ENCODE data around the gene STX3.
A peak's percentile ranks its signal among the peaks of the same experiment; 100 is the strongest.

The STX3 gene

GRCh38 chr11:59801160-59801706 is 46.1 kb downstream of the STX3 start:
- DNase-seq (ENCODE audit: low read depth in 1 of 2, low spot score in 1 of 2), result no peak
- H3K27ac ChIP-seq (replicated peaks), result no peak overlapping the region
- H3K27me3 ChIP-seq (ENCODE audit: insufficient read depth, poor library complexity, severe bottlenecking), result no peaks in the 10 kb centered on the region
- no peak overlapping the region for H3K4me3 ChIP-seq (replicated peaks; ENCODE audit: insufficient read depth, low read length)
- TF ChIP-seq POLR2AphosphoS5 (IDR thresholded peaks at IDR 0.05; ENCODE audit: low read depth), result no peak
- TF ChIP-seq, protein P1, sequence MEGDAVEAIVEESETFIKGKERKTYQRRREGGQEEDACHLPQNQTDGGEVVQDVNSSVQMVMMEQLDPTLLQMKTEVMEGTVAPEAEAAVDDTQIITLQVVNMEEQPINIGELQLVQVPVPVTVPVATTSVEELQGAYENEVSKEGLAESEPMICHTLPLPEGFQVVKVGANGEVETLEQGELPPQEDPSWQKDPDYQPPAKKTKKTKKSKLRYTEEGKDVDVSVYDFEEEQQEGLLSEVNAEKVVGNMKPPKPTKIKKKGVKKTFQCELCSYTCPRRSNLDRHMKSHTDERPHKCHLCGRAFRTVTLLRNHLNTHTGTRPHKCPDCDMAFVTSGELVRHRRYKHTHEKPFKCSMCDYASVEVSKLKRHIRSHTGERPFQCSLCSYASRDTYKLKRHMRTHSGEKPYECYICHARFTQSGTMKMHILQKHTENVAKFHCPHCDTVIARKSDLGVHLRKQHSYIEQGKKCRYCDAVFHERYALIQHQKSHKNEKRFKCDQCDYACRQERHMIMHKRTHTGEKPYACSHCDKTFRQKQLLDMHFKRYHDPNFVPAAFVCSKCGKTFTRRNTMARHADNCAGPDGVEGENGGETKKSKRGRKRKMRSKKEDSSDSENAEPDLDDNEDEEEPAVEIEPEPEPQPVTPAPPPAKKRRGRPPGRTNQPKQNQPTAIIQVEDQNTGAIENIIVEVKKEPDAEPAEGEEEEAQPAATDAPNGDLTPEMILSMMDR (IDR thresholded peaks at IDR 0.05; ENCODE audit: insufficient read depth, low read length), result no peak

DNA sequence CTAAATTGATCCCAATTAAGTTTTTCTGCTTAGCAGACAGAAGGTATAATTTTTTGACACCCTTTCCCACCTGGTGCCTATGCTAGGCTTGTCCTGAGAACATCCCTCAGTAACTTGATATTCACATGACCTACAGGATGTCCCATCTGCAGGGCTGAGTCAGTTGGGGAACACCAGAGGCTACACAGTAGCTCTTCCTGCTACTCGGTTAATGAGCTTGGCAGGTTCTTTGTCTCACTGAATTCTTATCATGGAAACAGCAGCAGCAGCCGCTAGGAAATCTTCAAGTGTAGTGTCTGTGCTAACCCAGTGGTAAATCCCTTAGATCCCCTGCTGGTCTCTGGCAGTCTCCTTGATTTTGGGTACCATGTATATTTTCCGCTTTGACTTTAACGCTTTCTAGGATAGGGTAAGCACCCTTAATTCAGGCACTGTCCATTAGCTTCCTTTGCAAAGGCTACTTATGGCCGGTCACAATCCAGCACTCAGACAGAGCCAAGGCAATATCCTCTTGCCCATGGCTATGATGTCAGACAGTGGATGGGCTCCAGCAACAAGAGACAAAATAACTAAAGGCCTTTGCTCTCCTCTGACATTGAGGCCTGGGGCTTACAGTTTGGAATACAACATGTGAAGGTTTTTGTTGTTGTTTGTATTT is 46.9 kb downstream of the STX3 start:
- TF ChIP-seq, protein P1 (IDR thresholded peaks at IDR 0.05; ENCODE audit: insufficient read depth, low read length), result no peak
- TF ChIP-seq SPI1 (IDR thresholded peaks at IDR 0.05; ENCODE audit: borderline replicate concordance, low read depth) (no peak), POLR2AphosphoS5 (IDR thresholded peaks at IDR 0.05; ENCODE audit: low read depth) (no peak), GABPA (IDR thresholded peaks at IDR 0.05; ENCODE audit: low read depth) (no peak)
- TF ChIP-seq, protein P2, sequence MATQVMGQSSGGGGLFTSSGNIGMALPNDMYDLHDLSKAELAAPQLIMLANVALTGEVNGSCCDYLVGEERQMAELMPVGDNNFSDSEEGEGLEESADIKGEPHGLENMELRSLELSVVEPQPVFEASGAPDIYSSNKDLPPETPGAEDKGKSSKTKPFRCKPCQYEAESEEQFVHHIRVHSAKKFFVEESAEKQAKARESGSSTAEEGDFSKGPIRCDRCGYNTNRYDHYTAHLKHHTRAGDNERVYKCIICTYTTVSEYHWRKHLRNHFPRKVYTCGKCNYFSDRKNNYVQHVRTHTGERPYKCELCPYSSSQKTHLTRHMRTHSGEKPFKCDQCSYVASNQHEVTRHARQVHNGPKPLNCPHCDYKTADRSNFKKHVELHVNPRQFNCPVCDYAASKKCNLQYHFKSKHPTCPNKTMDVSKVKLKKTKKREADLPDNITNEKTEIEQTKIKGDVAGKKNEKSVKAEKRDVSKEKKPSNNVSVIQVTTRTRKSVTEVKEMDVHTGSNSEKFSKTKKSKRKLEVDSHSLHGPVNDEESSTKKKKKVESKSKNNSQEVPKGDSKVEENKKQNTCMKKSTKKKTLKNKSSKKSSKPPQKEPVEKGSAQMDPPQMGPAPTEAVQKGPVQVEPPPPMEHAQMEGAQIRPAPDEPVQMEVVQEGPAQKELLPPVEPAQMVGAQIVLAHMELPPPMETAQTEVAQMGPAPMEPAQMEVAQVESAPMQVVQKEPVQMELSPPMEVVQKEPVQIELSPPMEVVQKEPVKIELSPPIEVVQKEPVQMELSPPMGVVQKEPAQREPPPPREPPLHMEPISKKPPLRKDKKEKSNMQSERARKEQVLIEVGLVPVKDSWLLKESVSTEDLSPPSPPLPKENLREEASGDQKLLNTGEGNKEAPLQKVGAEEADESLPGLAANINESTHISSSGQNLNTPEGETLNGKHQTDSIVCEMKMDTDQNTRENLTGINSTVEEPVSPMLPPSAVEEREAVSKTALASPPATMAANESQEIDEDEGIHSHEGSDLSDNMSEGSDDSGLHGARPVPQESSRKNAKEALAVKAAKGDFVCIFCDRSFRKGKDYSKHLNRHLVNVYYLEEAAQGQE (IDR thresholded peaks at IDR 0.05; ENCODE audit: insufficient replicate concordance, low read depth), result no peak

GRCh38 chr11:59802639-59803176 is 47.5 kb downstream of the STX3 start:
- no peaks in the 10 kb centered on the region for H3K27me3 ChIP-seq (ENCODE audit: insufficient read depth, poor library complexity, severe bottlenecking)
- TF ChIP-seq, protein P1 (IDR thresholded peaks at IDR 0.05; ENCODE audit: insufficient read depth, low read length), result peak; percentile 23
- TF ChIP-seq GABPA (IDR thresholded peaks at IDR 0.05; ENCODE audit: low read depth), result no peak
- peak; percentile 45 to 64 for DNase-seq (ENCODE audit: low read depth in 1 of 2, low spot score in 1 of 2)

More for the DNA sequence above, 46.9 kb downstream of the STX3 start:
- H3K27me3 ChIP-seq (ENCODE audit: insufficient read depth, poor library complexity, severe bottlenecking), result no peaks in the 10 kb centered on the region
- H3K4me3 ChIP-seq (replicated peaks; ENCODE audit: insufficient read depth, low read length), result no peak overlapping the region
- H3K27ac ChIP-seq (replicated peaks), result no peak overlapping the region
- DNase-seq (ENCODE audit: low read depth in 1 of 2, low spot score in 1 of 2), result no peak

GRCh38 chr11:59804061-59804460 is 48.9 kb downstream of the STX3 start:
- no peaks in the 10 kb centered on the region for H3K27me3 ChIP-seq (ENCODE audit: insufficient read depth, poor library complexity, severe bottlenecking)
- H3K4me3 ChIP-seq (replicated peaks; ENCODE audit: insufficient read depth, low read length), result no peak overlapping the region
- no peak for DNase-seq (ENCODE audit: low read depth in 1 of 2, low spot score in 1 of 2)
- no peak for TF ChIP-seq GABPA (IDR thresholded peaks at IDR 0.05; ENCODE audit: low read depth)
- TF ChIP-seq SPI1 (IDR thresholded peaks at IDR 0.05; ENCODE audit: borderline replicate concordance, low read depth), result no peak
- TF ChIP-seq POLR2AphosphoS5 (IDR thresholded peaks at IDR 0.05; ENCODE audit: low read depth), result no peak
- TF ChIP-seq, protein P1 (IDR thresholded peaks at IDR 0.05; ENCODE audit: insufficient read depth, low read length), result no peak
- TF ChIP-seq, protein P2 (IDR thresholded peaks at IDR 0.05; ENCODE audit: insufficient replicate concordance, low read depth), result no peak
- no peak overlapping the region for H3K27ac ChIP-seq (replicated peaks)

More at GRCh38 chr11:59802639-59803176, 47.5 kb downstream of the STX3 start:
- Histone ChIP-seq H3K27ac (replicated peaks) (no peak overlapping the region), H3K4me3 (replicated peaks; ENCODE audit: insufficient read depth, low read length) (no peak overlapping the region)

Measured in HL-60 (cell line).